RPMI8226 (cell line): ENCODE data around the gene CNST.
"Not testable (repeated sequence)": the region's sequence is repeated elsewhere in the genome, so short reads cannot be mapped to it uniquely, and the experiment has no call there.

ENCODE experiments used
- DNase-seq: peaks from one replicate; pipeline ENCODE4 v3.0.0-alpha.2; 2015

The CNST gene

DNA sequence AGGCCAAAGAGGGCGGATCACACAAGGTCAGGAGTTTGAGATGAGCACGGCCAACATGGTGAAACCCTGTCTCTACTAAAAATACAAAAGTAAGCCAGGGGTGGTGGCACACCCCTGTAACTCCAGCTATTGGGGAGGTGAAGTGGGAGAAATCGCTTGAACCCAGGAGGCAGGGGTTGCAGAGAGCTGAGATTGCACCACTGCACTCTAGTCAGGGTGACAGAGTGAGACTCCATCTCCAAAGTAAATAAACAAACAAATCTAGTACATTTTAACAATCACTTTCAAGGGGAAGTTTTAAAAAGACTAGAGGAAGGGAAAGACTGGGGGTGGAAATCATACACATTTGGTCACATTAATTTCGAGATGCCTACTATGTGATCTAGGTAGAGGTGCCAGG lies 6.9 kb upstream of the CNST start:
- DNase-seq = no peak

DNA sequence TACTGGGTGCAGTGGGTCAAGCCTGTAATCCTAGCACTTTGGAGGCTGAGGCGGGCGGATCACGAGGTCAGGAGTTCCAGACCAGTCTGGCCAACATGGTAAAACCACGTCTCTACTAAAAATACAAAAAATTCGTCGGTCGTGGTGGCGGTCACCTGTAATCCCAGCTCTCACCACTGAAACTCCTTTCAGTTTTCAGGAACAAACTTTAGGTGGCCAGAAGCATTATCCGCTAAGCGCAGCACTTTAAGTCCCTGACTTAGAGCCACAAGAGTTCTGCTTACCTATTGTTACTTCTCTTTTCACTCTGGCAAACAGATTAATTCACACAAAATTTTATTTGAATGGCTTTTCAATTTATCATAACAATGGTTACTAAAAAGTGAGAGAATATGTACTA lies 5.4 kb upstream of the CNST start:
- peak; percentile 28 for DNase-seq

DNA sequence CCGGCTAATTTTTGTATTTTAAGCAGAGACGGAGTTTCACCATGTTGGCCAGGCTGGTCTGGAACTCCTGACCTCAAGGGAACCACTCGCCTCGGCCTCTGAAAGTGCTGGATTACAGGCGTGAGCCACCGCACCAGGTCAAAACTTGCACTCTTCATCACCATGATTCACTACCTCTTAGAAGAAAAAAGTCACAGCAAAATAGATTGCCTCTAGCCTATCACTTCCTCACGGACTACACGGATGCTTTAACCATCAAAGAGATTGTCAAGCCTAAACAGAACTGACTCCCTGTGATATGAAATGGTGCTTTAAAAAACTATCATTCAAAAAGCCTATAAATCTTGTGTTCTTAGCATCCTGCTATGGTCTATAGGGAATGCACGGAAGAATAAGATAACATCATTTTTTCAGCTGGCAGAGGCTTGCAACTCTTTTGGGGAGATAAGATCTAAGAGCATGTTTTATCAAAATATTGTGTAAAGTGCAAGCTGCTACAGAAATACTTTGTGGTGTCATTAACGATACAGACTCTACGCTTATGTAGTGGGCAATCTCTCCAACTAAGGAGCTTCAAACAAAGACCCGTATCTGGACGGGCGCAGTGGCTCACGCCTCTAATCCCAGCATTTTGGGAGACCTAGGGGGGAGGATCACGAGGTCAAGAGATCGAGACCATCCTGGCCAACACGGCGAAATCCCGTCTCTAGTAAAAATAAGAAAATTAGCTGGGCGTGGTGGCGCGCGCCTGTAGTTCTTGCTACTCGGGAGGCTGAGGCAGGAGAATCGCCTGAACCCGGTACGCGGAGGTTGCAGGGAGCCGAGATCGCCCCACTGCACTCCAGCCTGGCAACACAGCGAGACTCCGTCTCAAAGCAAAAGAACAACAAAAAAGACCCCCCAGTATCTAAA lies 1.2 kb upstream of the CNST start:
- peak; percentile 11 for DNase-seq

DNA sequence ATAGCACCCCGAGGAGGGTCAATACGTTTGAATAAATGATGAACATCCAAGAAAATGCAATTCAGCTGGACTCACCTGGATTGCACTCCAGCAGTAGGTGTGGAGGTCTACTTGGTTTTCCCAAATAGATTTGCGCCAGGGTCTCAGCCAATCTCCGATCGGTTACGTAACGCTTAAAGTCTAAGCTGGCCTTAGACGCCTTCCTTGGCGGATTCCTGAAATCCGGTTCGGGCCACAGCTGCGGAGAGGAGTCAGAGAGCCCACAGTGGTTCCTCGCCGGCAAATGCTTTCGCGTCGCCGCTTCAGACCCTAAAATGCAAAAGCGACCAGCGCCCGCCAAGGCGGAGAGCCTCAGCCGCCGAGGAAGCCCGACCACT lies 517 bp upstream of the CNST start:
- DNase-seq = no peak

DNA sequence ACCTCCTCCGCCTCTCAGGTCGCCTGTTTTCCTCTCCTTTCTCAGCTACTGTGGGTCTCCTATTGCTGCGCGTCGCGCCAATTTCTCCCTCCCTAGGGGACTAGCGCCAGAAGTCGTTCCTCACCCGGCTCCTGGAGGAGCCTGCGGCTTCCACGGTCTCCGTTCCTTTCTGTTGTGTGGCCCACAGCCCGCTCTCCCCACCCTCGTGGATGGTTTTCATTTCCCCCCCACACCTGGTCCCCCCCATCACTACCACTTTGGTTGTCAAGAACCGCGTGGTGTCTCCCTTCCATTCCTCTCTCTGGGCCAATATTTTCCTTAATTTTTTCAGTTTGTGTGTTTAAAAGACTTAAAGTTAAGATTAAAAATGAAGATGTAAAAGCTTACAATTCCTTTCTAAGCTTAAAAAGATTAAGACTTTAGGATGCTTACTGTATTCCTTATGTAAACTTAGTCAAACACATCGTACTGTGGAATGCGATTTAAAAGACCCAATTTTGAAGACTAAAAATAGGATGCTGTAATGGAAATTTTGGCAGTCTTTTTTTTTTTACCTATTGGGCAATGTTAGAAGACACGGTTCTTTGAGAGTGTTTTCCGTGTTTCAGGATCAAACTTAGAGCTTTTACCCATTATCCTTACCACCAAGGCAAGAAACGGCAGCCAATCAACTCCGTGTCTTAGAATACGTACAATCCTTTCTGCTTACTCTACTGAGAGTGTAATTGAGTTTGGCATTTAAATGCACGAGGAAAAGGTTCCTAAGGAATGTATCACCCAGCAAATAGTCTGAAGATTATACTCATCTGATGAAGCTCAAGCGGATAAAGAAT lies 773 bp downstream of the CNST start:
- peak; percentile 70 for DNase-seq

DNA sequence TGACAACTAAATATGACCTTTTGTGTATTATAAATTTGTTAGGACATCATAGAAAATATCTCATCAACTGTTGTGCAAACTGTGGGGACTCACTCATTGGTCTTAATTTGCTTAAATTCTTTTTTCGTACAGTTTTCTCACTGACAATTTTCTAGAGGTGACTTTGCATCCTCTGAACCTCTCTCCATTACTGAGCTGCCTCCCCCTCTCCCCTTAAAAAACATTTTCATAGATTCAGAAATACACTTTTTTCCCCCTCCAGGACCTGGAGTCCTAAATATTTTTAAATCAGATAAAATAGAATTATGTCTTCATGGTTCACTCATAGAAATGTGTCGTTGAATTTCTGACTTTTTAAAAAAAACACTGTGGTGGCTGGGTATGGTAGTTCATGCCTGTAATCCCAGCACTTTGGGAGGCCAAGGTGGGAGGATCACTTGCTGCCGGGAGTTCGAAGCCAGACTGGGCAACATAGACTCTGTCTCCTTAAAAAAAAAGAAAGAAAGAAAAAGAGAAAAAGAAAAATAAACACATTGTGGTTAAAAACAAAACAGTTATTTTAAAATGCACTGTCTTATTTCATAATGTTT lies 1.5 kb downstream of the CNST start:
- DNase-seq = no peak

DNA sequence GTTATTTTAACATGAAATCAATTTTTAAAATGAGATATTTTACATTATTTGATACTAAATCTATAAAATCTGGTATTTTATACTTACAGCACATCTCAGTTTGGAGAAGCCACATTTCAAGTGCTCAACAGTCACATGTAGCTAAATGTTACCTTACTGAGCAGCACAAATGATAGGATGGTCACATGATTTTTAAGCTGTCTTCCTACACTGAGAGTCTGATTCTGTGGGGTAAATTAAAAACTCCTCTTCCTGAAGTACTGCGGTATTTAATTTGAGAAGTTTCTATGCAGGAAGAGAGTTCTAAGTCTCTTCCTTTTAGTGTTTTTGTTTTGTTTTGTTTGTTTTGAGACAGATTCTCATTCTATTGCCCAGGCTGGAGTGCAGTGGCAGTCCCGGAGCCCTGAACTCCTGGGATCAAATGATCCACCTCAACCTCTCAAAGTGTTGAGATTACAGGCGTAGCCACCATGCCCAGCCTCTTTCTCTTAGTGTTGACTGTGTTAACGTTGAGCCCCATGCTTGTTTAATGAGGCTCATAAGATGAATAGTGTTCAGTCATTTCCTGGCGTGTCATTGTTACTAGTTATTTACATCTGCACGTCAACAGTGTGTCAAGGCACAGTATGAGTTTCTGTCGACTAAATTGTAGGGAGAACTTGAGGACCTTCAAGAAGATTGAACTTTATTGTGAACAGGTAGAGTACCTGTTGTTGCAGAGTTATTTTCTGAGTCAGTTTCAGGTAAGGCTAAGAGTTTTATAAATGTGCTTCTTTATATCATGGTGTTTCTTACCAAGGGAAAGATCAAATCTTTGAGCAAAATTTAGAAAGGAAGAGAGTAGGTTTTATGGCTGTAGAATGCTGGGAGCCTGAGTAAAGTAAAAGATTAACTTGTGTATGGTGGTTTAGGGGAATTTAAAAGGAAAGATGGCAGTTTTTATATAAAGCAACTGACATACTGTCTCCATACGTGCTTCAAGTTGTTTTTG lies 3.3 kb downstream of the CNST start:
- no peak for DNase-seq

DNA sequence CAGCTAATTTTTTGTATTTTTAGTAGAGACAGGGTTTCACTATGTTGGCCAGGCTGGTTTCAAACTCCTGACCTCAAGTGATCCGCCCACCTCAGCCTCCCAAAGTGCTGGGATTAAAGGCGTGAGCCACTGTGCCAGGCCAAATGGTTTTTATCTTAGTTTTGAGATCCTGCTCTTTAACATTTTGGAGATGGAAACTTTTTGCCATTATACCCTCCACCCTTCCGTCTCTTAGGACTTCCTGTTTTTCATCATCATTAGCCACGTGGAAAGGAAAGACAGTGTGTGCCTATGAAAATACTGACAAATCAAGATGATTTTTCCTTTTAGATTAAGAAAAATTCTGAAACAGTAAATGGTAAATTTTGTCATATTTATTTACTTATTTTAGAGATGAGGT lies 5.1 kb downstream of the CNST start:
- not testable (repeated sequence) for DNase-seq

DNA sequence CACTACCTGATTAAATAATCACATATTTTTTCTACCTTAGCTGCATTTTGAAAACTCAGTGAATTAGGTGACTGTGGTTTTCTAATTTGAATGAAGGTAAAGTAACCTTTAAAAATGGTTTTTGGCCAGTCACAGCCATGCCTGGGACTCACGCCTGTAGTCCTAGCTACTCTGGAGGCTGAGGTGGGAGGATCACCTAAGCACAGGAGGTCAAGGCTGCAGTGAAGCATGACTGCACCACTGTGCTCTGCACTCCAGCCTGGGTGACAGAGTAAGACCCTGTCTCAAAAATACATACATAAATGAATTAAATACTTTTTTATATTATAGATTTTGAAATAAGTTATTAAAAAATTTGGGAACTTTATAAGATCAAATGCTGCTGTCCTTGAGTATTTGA lies 5.7 kb downstream of the CNST start:
- no peak for DNase-seq

DNA sequence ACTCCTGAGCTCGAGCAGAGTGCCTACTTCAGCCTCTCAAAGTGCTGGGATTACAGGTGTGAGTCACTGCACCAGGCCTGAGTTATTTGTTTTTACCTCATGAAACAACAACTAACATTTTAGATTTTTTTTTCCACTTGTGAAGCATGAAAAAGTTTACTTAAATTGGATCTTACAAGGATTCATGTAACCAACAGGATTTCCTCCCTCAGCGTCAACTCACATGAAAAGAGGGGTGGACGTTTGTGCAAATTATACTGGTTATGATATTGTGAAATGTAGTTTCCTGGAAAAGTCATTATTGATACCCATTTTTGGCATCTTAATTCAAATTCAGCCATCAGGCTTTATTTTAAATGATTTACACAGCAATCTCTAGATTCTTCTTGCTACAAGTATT lies 6.5 kb downstream of the CNST start:
- DNase-seq = no peak

DNA sequence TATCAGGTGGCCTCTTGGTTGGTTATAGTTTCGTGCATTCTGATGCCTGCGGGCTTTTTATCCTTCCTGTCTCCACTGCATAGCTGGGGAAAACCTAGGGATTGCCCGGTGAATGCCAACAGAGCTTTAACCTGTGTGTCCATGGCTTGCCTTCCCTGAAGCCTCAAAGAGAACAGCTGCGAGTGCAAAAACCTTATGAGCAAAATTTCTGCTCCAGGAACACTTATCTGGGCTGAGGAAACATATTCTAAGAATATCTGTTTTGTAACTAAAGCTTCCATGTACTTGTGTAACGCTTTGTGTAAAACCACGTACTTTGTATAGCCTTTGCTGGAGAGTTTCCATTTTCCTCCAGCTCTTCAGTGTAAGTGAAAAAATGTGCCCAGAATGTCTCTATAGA lies 7.2 kb downstream of the CNST start:
- DNase-seq = no peak

DNA sequence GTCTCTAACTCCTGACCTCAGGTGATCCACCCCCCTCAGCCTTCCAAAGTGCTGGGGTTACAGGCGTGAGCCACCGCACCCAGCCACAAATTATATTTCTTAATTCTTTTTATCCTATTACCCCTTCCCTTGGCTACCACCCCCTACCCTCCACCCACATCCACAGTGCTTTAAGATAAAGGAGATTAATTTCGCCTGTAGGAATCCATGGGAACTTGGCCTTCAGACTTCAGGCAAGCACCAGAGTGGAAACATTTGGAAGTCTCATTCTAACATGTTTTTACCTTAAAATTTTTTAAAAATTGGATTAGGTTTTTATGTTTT lies 10.4 kb downstream of the CNST start:
- no peak for DNase-seq

DNA sequence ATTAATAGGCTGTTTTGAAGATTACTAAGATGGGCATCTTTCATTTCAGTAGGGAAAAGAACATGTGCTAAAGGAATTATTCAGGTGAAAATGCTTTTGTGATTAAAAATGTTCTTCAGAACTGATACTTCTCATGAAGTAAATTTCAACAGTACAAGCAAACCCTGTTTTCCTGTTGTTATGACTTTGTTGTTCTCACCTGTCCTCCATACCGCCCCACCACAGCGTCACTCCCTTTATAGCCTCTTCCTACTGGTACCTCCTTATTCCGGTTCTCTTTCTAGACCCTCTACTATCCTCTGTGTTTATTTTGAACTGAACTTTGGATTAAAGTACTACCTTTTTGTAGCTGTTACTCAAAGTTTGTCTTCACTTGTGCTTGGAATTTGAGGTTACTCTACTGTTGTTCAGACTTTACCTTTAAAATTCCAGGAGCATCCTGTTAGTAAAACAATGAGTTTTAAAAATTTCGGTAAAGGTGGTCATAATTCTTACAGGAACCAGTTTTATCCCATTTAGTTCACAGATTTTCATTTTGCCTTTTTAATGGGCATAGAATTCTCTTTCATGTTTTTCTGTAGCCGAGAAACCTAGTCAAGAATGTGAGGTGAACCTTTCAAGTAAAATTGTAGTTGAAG lies 10.9 kb downstream of the CNST start:
- no peak for DNase-seq

DNA sequence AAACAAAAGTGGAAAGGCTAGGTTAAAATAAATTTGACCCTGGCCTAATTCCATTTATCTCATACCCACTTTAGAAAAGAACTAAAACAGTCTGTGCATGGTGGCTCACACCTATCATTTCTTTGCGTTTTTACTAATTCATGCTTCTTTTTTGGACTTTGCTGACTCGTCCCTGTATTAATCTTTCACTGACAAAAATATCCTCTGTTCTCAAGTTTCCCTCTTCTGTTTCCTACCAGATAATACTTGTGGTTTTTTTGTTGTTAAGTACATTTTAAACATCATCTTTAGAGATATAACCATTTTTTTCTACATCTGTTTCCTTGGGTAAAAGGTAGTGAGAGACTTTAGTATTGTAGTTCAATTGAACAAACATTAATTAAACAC lies 11.5 kb downstream of the CNST start:
- no peak for DNase-seq

DNA sequence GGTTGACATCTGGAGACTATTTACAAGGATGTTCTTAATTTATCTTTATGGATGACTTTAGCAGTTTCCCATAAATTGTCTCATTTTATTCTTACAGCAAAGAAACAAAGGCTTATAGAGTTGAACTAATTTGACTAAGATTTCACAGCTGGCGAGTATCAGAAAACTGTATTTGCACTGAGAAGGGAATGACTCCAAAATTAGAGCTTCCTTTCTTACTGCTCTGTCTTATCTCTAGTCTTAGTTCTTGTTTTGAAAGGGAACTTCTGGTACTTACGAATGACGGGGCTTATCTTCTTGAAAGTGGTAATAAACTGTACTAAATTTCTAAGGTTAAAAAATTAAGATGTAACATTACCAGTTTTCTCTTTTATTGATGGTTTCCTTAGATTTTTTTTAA lies 13.6 kb downstream of the CNST start:
- DNase-seq = no peak

DNA sequence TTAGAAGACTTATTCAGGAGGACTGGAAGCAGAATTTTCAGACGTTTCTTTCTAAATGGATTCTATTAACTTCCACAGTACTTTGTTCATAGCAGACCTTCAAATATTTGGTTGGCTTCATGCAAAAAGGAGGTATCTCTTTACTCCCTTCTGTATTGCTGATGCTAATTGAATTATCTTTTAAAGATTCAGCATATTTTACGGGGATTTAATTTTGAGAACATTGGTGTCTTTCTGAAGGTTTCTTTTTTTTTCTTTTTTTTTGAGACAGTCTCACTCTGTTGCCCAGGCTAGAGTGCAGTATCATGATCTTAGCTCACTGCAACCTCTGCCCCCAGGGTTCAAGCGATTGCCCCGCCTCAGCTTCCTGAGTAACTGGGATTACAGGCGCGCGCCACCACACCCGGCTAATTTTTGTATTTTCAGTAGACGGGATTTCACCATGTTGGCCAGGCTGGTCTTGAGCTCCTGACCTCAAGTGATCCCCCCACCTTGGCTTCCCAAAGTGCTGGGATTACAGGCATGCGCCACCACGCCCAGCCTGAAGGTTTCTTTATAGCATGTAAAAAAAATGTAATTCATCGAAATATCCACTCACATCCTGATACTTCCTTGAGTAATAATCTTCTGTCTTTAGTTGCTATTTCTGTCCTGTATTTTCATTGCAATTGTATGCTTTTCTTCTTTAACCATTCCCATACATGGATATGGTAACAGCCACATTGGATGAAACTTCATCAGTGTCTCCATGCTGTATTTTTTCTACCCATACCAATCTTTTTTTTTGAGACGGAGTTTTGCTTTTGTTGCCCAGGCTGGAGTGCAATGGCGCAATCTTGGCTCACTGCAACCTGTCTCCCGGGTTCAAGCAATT lies 14.5 kb downstream of the CNST start:
- no peak for DNase-seq

DNA sequence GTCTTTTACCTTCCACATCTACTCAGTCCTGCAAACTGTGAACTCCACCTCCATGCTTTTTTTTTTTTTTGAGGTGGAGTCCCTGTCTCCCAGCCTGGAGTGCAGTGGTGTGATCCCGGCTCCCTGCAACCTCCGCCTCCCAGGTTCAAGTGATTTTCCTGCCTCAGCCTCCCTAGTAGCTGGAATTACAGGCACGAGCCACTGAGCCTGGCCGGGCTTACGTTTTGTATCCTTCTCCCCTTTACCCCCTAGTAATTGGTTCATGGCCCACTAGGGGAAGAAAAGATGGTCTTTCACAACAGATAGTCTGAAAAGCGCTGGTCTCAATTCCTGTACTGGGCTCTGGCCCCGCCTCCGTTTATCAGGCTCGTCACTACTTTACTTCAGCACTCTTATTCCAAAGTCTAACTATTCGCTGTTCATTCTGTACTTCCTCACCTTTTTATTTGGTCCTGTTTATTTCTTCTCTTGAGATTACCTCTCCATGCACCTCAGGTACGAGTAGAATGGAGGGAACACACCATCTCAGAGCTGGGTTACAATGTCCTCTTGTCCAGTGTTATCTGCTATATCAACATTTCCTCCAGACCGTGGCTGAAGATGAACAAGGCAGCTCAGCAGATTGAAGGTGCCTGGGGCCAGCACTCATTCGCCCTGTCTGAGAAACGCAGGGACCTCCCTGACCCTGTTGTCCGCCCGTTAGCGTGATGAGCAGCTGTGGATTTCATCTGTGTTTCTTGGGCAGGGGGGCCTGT lies 16.2 kb downstream of the CNST start:
- no peak for DNase-seq

DNA sequence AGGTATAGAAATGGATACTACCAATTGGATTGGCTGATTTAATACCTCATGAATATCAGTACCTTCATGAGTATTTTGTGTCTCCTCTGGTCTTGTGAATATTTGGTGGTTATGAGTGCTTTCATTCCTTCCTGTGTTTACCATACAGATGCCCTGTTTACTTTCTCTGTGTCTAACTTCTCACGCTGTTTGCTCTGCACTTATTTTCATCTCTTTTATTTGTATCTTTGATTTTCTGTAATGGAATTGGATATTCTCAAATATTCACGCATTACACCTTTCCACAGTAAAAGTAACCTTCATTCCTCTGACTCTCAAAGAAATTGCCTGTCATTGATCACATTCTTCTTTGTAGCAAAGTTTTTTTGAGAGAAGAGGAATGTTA lies 16.8 kb downstream of the CNST start:
- no peak for DNase-seq

DNA sequence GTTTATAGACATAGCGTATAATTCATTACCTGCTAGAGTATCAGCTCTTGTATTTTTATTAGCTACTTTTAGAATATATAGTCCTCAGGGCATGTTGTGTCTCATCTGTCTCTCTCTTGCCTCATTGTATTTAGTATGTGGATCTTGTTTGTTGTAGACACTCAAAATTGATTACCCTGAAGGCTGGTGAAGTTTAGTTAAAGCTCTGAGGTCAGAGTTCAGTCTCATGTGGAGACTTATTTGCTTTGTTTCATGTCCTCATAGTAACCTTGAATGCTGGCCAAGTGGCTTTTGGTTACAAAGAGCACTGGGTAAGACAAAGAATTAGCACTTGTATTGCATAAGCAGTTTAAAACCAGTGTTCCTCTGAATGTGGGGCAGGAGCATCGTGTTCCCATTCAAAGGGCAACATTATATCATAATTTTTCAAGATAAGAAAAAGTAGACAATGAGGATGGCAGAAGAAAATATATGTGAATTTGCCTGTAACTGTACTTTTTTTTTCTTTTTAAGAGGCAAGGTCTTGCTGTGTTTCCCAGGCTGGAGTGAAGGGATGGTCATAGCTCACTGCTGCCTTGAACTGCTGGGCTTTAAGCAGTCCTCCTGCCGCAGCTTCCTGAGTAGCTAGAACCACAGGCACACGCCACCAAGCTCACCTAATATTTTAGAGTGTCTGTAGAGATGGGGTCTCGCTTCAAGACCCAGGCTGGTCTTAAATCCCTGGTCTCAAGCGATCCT lies 17.4 kb downstream of the CNST start:
- DNase-seq = no peak

DNA sequence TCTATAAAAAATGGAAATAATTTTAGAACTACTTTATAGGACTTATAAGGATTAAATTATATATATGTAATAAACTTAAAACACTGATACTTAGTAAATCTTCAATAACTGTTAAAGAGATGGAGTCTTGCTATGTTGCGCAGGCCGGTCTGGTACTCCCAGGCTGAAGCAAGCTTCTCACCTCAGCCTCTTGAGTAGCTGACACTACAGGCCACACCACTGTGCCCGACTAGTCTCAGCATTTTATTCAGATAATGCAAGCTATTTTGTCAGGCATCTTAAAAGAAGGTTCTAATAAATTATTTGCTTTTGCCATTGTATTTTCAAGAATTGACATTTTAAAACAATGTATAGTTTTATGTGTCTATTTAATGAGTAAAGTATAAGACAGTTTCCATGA lies 20.8 kb downstream of the CNST start:
- no peak for DNase-seq
